ENCODE results near the gene C6orf62.
"Not testable (repeated sequence)": the region's sequence is repeated elsewhere in the genome, so short reads cannot be mapped to it uniquely, and the experiment has no call there.

Gene C6orf62

DNA sequence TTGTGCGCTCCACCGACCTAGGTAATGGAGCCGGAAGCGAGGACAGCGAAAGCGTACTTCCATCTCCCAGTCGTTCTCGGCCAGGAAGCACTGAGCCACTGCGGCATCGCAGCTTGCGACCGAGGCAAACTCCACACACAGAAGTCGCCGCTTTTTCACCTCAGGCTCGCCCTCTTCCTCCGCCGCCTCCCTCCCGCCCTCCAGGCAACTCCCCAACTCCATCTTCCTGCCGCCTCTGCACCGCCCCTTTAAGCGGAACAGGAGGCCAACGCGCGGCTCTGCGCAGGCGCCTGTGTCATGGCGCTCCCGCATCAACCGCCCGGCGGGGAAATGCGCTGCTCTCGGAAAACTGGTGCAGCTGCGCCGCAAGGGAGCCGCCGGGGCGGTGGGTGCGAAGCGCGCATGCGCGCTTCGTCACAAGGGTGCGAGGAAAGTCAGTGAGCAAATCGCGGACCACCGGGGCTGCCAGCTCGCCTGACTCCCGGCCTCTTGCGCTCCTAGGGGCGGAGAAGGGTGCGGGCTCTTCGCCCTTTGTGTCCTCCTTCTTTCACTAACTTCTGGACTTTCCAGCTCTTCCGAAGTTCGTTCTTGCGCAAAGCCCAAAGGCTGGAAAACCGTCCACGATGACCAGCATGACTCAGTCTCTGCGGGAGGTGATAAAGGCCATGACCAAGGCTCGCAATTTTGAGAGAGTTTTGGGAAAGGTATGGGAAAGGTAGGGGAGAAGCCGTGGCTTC is 52.1 kb downstream of the C6orf62 start, which contains the start of the genes ACOT13 and TDP2:
Gene ACOT13 (plus strand): TSS at position 437 of the 737 bp plus-strand sequence. CDS start 187 bp downstream, at position 624.
Gene TDP2 (minus strand): TSS at position 259 of the 737 bp plus-strand sequence. CDS start 37 bp downstream, at position 222.
- DNase-seq (ENCODE audit: low read depth): peak; percentile 94

DNA sequence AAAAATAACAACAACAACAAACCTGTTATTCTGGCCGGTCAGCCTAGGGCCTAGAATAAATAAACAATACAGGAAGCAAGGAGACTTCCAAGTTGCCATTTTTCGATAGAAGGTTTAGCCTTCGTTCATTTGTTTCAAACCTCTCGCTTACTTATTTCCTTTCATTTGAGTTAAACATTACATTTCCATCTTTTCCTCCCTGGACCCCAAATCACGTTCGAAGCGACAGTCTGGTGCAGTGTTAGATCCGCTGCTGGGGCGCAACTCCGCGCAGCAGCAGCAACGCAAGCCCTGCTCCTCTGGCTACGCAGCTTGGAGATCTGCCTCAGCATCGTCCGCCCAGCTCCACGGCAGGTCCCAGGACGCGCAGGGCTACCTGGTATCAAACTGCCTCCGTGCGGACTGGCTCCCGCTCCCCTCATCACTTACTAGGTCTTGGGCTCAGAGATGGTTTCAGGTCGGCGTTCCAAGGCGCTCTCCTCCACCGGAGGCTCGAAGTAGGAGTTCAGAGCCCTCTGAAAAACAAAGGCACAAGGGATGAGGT is 52.8 kb downstream of the C6orf62 start:
- DNase-seq (ENCODE audit: low read depth): peak; percentile 14

DNA sequence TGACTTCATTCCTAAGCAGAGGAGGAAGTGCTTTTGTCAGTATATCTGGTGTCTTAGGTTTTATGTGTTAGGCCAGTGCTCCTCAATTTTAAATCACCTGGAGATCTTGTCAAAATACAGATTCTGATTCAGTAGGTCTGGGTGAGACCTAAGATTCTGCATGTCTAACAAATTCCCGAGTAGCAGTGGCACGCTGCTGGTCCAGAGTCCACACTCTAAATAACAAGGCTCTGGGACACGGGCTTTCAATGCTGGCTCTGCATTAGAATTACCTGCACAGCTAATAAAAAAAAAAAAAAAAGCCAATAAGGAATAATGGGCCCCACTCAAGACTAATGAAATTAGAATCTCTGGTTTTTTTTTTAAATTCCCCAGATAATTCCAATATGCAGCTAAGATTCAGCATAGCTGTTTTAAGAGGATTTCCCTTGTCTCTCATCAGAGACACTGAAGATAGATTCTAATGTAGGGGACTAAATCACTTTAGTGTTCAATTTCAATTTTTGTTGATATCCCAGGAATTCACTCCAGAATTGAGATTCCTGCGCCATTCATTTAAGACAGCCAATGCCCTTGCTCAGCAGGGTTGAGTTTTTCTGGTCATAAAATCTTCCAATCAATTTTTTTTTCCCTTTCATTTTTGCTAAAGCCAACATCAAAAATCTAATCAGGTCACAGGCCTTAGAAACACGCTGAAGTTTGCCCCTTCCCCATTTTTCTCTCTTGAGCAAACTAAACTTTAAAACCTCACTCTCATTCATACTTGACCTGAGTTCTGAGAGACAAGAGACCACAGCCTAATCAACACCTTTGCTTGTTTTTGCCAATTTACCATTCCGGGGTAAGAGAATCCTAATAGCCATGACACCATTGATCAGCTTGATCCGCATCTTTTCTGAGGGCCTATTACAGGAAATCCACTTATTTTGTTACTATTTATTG is 54.6 kb downstream of the C6orf62 start:
- DNase-seq (ENCODE audit: low read depth): no peak

DNA sequence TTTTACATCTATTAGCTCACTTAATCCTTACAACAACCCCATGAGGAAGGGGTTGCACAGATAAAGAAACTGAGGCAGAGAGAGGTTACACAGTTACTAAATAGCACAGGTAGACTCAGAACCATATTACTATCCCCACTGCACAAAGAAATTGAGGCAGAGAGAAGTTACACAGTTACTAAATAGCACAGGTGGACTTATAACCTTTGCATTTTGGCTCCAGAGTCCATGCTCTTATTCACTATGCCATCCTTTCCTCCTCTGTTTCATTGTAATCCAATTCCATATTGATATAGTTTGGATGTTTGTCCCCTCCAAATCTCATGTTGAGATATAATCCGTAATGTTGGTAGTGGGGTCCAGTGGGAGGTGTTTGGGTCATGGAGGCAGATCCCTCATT is 55.8 kb downstream of the C6orf62 start:
- DNase-seq (ENCODE audit: low read depth): no peak

DNA sequence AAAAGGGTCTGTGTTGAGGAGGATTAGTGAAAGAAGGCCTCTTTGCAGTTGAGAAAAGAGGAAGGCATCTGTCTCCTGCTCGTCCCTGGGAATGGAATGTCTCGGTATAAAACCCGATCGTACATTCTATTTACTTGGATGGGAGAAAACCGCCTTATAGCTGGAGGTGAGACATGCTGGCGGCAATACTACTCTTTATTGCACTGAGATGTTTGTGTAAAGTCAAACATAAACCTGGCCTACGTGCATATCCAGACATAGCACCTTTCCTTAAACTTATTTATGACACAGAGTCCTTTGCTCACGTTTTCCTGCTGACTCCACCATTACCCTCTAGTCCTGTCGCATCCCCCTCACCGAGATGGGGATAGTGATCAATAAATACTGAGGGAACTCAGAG is 56.7 kb downstream of the C6orf62 start:
- DNase-seq (ENCODE audit: low read depth): no peak

DNA sequence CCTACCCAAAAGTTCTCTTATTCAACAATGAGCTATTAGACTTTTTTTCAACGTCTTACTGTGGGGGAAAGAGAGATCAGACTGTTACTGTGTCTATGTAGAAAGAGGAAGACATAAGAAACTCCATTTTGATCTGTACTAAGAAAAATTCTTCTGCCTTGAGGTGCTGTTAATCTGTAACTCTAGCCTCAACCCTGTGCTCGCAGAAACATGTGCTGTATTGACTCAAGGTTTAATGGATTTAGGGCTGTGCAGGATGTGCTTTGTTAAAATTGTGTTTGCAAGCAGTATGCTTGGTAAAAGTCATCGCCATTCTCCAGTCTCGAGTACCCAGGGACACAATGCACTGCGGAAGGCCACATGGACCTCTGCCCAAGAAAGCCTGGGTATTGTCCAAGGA is 57.2 kb downstream of the C6orf62 start:
- not testable (repeated sequence) for DNase-seq (ENCODE audit: low read depth)

DNA sequence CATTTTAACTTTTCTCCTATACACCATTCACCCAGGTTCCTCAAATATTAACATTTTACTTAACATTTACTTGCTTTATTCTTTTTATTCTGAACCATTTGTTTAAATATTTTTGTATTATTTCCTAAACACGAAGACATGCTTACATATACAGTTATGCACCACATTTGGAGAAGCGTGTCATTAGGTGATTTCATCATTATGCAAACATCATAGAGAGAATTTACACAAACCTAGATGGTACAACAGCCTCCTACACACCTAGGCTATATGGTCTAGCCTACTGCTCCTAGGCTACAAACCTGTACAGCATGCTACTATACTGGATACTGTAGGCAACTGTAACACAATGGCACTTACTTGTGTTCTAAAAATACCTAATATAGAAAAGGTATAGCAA is 58.8 kb downstream of the C6orf62 start:
- DNase-seq (ENCODE audit: low read depth): no peak

DNA sequence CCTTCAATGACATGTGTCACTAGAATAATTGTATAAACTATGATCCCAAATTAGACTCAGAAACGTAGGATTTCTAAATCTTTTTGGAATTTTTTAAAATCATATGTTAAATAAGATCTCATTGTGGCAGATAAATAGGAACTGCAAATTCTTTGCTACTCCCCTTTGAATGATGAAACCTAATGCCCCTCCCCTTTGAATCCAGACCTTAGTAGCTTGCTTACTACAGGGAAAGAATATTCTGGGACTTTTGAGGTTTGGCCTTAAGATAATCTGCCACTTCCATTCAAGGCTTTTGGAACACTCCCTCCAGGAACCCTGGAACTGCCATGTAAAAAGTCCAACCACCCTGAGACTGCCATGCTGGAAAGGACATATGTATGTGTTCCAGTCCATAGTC is 59.4 kb downstream of the C6orf62 start:
- DNase-seq (ENCODE audit: low read depth): no peak

DNA sequence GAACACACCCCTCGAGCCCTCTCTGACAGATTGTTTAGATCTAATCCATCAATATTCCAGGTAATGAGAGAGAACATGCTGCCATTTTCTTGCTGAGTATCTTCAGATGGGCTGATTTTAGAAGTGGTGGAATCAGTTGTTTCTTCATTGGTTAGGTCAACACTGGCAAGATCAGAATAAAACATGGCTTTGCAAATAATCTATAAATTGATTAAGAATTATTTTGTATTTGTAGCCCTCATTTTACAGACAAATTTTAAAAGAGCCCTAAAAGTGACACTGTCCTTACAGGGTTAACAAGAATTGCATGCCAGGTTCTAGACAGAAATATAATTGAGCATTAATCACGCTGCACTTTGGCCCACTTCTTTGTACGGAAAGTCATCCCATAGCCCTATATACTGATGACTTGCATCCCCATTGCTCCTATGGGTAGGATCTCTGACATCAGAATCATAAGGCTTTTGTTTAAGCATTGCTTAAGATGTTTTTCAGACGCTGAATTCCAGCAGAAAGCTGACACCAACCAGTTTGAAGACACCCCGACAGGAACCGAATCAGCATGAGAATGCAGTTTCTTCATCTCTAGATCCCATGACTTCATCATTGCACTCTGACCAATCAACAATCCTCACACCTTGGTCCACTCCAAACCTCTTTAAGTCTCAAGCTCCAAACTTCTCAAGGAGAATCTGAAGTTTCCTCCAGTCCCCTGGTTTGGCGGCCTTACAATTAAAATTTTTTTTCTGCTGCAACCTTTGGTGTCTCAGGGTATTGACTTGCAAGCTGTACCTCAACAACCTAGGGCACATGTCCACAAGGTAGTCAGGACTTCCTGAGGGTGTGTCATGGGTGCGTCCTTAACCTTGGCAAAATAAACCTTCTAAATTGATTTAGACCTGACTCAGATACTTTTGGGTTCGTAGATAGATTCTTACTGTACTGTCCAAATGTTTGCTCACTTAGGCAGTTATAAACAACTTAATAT is 60.1 kb downstream of the C6orf62 start:
- DNase-seq (ENCODE audit: low read depth): no peak

DNA sequence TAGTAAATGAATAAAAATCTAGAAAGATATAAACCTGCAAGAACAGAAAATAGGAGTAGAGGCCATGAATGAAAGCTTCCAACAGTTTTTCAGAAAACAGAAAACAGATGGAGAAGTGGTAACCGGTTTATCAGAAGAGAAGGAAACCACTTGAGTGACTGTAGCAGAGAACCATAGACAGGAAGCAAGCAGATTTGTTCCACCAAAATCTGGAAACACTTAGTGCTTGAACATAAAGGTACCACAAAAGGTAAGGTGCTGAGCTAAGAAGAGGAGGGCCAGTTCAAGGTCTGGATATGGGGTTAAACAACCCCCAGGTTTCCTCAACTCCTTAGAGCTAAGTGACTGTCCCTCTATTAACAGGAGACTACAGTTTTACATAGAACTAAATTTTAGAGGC is 63.7 kb downstream of the C6orf62 start:
- DNase-seq (ENCODE audit: low read depth): no peak
